Ishikawa (cell line): ENCODE results near the gene PCBP3.

Source experiments
- CEBPB ChIP-seq: IDR thresholded peaks from 2 replicates; pipeline ENCODE4 v1.6.1; 2012
- CREB1 ChIP-seq: IDR thresholded peaks from 2 replicates; pipeline ENCODE4 v1.6.1; 2012; ENCODE audit warnings: low read depth
- EGR1 ChIP-seq: IDR thresholded peaks from 2 replicates; pipeline ENCODE4 v1.6.1; 2012
- EP300 ChIP-seq: IDR thresholded peaks from 2 replicates; pipeline ENCODE4 v1.6.1; 2012; ENCODE audit warnings: borderline replicate concordance
- FOXM1 ChIP-seq: IDR thresholded peaks from 2 replicates; pipeline ENCODE4 v1.6.1; 2012; ENCODE audit warnings: low read depth, borderline replicate concordance
- NFIC ChIP-seq: IDR thresholded peaks from 2 replicates; pipeline ENCODE4 v1.6.1; 2012
- RAD21 ChIP-seq: IDR thresholded peaks from 2 replicates; pipeline ENCODE4 v1.6.1; 2012; ENCODE audit warnings: low read depth
- TAF1 ChIP-seq: IDR thresholded peaks from 2 replicates; pipeline ENCODE4 v1.6.1; 2012; ENCODE audit warnings: low read depth, mild to moderate bottlenecking
- TCF12 ChIP-seq: IDR thresholded peaks from 2 replicates; pipeline ENCODE4 v1.6.1; 2012; ENCODE audit warnings: low read depth
- TEAD4 ChIP-seq: IDR thresholded peaks from 2 replicates; pipeline ENCODE4 v1.6.1; 2012
- YY1 ChIP-seq: IDR thresholded peaks from 2 replicates; pipeline ENCODE4 v1.6.1; 2012; ENCODE audit warnings: low read depth
- ZBTB7A ChIP-seq: IDR thresholded peaks from 2 replicates; pipeline ENCODE4 v1.6.1; 2012; ENCODE audit warnings: low read depth
- TF ChIP-seq, protein P1 (sequence below): IDR thresholded peaks from 2 replicates; pipeline ENCODE4 v1.6.1; 2012; ENCODE audit warnings: low read depth, mild to moderate bottlenecking
- TF ChIP-seq, protein P2 (sequence below): IDR thresholded peaks from 2 replicates; pipeline ENCODE4 v1.6.1; 2012
- TF ChIP-seq, protein P3 (sequence below): IDR thresholded peaks from 2 replicates; pipeline ENCODE4 v1.6.1; 2012

Gene PCBP3

DNA sequence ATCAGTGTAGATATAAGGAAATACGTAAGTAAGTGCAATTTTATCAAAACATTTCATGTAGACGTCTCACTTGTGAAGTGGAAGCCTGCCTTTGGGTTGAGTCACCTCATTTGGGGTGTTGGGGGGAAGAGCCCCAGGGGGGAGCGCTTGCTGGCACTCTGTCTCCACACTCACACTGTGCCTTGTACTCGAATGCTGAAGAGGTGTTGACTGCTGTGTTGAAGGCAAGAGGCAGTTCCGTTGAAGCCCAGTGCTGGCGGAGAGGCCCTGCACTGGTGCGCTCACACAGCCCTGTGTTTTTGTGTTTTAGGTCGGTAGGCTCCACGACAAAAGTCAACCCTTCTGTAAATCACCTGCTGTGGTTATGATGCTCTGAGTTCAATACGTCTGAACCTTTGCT, 206.1 kb downstream of the PCBP3 start:
- TF ChIP-seq RAD21, result no peak
- TF ChIP-seq TEAD4, result no peak

DNA sequence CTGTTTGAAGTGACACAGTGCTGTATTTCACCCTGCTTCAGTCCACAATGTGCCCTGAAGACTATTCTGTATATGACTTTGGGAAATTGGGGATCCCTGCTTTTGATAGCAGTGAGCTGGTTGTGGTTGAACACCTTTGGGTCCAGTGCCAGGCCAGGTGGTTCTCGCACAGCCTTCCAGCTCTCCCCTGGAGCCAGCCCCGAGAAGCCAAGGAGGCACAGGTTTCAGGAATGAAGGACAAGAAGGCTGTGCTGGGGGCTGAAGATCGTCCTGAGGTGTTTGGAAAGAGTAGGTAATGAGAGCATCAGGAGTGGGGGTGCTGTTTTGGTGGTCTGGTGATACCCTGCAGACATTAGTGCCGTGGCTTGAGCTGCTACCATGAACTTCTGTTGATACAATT, 206.7 kb downstream of the PCBP3 start:
- TF ChIP-seq CEBPB (no peak), TCF12 (no peak), YY1 (no peak), NFIC (no peak), ZBTB7A (no peak), RAD21 (no peak), CREB1 (no peak), FOXM1 (no peak), TEAD4 (no peak), EGR1 (no peak), TAF1 (no peak), EP300 (no peak)
- TF ChIP-seq, protein P1, sequence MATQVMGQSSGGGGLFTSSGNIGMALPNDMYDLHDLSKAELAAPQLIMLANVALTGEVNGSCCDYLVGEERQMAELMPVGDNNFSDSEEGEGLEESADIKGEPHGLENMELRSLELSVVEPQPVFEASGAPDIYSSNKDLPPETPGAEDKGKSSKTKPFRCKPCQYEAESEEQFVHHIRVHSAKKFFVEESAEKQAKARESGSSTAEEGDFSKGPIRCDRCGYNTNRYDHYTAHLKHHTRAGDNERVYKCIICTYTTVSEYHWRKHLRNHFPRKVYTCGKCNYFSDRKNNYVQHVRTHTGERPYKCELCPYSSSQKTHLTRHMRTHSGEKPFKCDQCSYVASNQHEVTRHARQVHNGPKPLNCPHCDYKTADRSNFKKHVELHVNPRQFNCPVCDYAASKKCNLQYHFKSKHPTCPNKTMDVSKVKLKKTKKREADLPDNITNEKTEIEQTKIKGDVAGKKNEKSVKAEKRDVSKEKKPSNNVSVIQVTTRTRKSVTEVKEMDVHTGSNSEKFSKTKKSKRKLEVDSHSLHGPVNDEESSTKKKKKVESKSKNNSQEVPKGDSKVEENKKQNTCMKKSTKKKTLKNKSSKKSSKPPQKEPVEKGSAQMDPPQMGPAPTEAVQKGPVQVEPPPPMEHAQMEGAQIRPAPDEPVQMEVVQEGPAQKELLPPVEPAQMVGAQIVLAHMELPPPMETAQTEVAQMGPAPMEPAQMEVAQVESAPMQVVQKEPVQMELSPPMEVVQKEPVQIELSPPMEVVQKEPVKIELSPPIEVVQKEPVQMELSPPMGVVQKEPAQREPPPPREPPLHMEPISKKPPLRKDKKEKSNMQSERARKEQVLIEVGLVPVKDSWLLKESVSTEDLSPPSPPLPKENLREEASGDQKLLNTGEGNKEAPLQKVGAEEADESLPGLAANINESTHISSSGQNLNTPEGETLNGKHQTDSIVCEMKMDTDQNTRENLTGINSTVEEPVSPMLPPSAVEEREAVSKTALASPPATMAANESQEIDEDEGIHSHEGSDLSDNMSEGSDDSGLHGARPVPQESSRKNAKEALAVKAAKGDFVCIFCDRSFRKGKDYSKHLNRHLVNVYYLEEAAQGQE, result no peak
- TF ChIP-seq, protein P2, sequence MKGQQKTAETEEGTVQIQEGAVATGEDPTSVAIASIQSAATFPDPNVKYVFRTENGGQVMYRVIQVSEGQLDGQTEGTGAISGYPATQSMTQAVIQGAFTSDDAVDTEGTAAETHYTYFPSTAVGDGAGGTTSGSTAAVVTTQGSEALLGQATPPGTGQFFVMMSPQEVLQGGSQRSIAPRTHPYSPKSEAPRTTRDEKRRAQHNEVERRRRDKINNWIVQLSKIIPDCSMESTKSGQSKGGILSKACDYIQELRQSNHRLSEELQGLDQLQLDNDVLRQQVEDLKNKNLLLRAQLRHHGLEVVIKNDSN, result no peak
- TF ChIP-seq, protein P3, sequence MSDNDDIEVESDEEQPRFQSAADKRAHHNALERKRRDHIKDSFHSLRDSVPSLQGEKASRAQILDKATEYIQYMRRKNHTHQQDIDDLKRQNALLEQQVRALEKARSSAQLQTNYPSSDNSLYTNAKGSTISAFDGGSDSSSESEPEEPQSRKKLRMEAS, result no peak

DNA sequence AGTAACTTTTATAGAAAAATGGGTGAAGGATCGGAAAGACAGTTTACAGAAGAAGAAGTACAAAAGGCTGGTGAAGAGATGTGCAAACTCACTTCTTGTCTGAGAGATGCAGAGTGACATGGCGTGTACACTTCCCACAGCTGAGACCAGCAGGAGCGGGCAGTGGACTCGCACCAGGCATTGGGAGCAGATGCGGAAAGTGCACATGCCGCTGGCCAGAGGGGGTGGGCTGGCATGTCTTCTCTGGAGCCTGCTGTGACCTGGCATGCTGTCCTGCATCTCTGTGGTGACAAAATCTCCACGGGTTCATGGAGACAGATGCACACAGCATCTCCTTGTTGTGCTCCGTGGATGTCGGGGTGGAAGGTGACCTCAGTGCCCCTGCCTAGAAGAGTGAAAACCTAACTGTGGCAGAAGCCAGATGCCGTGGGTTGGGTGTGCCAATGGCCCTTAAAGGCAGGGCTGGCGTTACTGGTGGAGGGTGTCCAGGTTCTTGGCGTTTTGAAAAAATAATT, 209.4 kb downstream of the PCBP3 start:
- no peak for TF ChIP-seq EP300
- TF ChIP-seq TCF12, result no peak
- TF ChIP-seq CREB1, result no peak
- TF ChIP-seq RAD21, result no peak
- TF ChIP-seq TAF1, result no peak
- TF ChIP-seq ZBTB7A, result no peak
- TF ChIP-seq FOXM1, result no peak
- TF ChIP-seq EGR1, result no peak
- TF ChIP-seq, protein P1, result no peak

DNA sequence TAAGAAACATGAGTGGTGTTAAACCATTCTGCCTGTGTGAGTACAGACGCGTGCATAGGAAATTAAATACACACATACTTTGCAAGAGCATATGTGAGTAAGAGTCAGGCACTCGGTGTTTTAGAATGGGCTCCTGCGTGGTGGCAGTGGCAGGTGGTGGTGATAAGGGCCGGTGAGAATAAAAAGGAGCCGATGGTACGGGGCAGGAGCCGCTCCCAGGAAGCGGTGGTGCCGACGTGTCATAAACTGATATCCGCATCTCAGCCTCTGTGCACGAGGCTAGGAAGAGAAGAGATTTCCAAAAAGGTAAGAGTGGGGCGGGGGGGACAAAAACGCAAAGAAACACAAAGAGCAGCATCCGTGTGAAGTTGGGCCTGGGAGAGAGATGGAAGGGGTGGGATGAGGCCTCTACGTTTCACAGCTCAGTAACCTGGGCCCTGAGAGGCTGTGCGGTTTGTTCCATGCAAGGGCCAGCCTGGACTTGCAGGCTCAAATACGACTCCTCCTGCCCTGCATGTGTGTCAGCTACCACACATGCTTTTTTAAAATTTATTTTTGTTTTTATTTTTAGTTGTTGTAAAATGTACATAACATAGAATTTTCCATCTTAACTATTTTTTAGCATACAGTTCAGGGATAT, 210.3 kb downstream of the PCBP3 start:
- no peak for TF ChIP-seq CEBPB
- no peak for TF ChIP-seq NFIC
- TF ChIP-seq EP300, result no peak

DNA sequence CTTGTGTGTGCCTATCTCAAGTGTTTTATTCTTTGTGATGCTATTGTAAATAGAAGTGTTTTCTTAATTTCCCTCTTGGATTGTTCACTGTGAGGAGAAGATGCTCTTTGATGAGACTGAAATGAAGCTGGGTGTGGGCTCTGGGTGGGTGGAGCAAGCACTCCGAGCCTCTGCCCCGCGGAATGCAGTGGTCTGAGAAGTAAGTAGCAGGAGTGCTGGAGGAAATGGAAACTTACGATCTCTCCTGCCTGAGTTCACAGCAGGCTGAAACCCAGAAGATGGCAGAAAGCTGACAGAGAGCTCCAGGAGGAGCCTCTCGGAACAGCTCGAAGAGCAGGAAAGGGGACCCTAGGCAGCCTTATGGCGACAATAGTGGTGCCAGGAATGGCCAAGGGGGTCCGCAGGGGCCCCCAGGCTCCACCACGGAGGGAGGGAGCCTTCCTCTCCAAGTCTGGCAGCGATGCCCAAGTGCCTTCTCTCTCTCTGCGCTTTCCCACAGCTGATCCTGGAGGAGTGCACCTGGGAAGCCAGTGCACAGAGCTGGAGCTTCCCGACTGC, 211.2 kb downstream of the PCBP3 start:
- TF ChIP-seq ZBTB7A, result no peak
- TF ChIP-seq RAD21, result no peak
- no peak for TF ChIP-seq NFIC
- TF ChIP-seq CEBPB, result no peak
- no peak for TF ChIP-seq EP300
- TF ChIP-seq, protein P3, result no peak
- TF ChIP-seq TEAD4, result no peak
- TF ChIP-seq EGR1, result no peak
- no peak for TF ChIP-seq YY1
- no peak for TF ChIP-seq TCF12
- no peak for TF ChIP-seq CREB1
- TF ChIP-seq, protein P2, result no peak
- TF ChIP-seq, protein P1, result no peak
- no peak for TF ChIP-seq TAF1
- no peak for TF ChIP-seq FOXM1
